Glomerular visceral epithelial cell (primary cell): ENCODE data around the gene SLC1A3.
A peak's percentile ranks its signal among the peaks of the same experiment; 100 is the strongest.
"Not testable (repeated sequence)": the region's sequence is repeated elsewhere in the genome, so short reads cannot be mapped to it uniquely, and the experiment has no call there.

Source experiments
- DNase-seq: peaks from one replicate; pipeline ENCODE4 v3.0.0-alpha.2; 2016; ENCODE audit errors: extremely low spot score

Gene SLC1A3

GRCh38 chr5:36606428-36607113 is at the start of gene SLC1A3:
Gene SLC1A3, plus strand, starts transcription at chr5:36606606. Its CDS starts 1,818 bp downstream, at chr5:36608424.
- peak; percentile 79 for DNase-seq

- DNase-seq, result no peak
These were observed 47.8 kb upstream of the SLC1A3 start for GRCh38 chr5:36558641-36559040.

GRCh38 chr5:36561601-36562000 is 44.8 kb upstream of the SLC1A3 start:
- no peak for DNase-seq

DNA sequence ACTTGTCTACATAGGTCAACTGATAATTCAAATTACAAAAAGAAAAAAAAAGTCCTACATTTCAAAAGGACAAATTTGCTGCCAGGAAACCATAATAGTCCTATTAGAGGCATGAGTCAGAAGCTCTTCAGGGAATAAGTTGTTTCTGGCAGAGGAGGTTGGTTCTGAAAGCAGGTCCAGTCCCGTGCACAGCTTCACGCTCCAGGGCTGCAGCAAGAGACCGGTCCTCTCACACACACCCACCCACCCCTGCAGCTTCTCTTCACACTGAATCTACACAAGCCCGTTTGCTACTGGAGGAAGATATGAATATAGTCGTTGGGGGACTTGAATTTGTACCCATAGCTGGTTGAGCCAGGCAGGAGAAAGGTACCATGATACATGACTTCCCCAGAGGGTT is 36.9 kb upstream of the SLC1A3 start:
- DNase-seq, result peak; percentile 46

DNA sequence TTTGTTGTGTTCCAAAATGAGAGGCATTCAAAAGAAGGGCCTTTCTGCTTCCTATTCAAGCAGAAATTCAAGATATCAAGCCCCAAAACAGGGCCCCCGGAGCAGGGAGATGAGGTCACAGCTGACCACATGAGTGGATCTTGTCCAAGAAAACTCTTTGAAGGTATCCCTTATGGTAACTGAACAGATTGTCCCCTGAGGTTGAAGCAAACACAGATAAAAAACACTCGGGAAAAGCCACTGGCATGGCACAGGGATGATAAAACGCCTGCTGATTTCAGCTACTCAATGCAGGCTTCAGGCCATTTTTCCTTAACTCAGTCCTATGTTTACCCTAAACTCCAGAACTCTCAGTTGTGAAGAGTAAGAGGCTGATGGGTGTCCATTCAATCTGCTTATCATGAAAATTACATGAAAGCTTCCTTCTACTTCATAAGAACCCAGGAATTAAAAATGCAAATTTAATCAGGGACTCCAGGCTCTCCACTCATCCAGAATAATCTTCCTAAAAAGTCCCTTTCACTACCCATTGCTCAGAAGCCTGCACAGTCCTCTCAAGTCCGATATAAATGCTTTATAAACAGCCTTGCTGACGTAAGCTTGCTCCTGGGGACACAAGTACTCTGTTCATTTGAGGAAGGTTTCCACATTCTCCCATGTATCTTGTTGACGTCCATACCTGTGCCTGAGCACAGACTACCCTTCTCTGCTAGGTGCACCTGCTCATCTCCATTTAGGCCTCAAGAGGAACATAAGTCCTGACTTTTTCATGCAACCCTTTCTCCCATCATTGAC is 35.9 kb upstream of the SLC1A3 start:
- peak; percentile 68 for DNase-seq

DNA sequence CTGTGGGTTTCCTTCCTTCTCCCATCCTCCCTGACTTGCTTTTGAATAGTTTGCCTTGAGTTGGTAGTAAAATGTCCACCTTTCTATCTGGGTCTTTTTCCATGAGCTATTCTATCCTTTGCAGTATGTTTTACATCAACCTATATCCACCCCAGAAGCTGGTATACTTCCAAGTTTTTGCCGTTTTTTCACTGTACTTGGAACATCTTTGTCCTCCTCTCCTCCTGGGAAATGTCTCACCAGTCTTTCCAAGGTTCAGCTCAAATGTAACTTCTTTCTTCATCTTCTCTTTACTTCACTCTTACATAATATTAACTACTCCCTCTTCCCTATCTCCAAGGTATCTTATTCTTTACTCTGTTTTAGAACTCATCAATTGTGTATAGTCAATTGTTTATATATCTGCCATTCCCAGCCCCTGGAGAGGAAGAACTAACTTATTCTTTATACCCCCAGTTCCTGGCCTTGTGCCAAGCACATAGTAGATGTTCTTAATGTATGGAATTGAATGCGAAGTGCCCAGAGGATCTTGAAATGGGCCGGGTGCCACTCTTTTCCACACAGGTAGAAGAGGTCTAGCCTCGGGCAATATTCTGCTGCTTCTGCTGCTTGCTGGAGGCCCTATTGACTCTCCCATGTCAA is 34.9 kb upstream of the SLC1A3 start:
- no peak for DNase-seq

DNA sequence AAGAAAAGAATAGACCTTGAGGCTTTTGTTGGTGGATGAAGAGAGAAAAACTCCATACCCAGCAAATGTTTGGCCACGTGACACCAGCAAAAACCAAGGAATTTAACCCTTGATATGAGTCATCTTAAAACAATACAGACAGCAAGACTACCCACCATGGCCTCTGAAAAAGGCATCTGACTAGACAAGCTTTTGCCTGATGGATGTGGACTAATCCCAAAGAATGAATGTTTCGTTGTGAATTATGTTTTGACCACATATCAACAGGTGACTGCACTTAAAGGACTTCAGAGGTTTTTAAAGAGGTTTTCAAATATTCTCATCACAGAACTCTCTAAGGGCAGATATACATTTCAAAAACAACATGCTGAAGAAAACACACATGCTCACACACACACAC is 33.0 kb upstream of the SLC1A3 start:
- DNase-seq, result peak; percentile 86

- DNase-seq, result peak; percentile 65
These were observed 31.0 kb upstream of the SLC1A3 start for GRCh38 chr5:36575361-36575781.

- no peak for DNase-seq
These were observed 29.7 kb upstream of the SLC1A3 start for GRCh38 chr5:36576721-36577120.

DNA sequence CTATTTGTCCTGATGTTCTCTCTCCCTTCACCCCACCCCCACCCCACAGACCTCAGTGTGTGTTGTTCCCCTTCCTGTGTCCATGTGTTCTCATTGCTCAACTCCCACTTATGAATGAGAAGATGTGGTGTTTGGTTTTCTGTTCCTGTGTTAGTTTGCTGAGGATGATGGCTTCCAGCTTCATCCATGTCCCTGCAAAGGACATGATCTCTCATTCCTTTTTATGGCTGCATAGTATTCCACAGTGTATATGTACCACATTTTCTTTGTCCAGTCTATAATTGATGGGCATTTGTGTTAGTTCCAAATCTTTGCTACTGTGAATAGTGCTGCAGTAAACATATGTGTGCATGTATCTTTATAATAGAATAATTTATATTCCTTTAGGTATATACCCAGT is 26.5 kb upstream of the SLC1A3 start:
- DNase-seq, result not testable (repeated sequence)

GRCh38 chr5:36581070-36581469 is 25.3 kb upstream of the SLC1A3 start:
- no peak for DNase-seq

DNA sequence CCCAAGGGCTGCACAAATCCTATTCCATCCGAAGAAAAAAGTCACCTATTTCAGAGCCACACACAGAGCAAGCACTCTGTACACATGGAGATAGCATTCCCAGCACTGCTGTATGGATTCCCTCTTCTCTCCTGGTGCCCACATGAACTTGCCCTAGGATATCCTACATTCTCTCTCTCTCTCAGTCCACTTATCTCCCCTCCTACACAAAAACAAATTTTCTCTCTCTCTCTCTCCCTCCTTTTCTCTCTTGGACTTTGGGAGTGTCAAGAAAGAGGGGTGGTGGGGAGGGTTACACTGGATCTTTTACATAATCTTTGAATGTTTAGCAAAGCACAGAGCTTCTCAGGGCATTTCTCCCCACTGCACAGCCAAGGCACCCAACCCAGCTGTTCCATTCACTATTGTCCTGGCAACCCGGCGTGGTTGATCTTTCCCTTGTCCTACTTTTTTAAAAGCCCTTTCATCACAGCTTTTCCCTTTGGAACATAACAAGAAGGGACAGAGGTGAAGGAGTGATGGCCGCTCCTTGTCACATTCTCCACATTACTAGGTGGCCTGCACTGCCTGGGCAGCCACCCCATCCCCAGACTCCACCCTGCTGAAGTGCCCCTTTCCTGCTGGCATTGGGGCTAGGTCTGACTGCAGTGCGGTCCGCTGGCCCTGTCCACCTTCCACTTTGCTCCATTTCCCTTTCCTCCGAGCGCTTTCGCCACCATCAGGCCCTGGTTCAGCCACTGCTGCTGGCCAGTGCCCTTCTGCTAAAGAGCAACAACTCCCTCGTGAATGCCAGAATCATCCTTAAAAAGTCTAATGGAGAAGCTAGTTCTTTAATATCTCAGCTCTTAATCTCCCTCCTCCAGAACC is 22.2 kb upstream of the SLC1A3 start:
- no peak for DNase-seq

DNA sequence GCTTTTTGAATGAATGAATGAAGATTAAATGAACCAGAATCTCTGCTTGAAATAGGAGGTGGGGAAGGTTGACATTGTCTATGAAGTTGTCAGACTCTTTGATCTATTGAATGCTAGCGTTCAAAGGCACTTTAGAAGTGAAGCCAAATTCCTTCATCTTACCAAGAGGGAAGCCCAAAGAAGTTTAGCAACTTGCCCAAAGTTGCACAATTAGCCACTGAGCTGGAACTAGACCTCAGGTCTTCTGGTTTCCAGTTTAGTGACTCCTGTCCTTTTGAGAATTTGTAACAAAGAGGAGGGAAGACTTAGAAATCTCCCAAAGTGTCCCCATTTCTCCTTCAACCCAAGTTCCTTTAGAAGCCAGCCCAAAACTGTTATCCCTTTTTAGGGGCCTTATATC is 20.7 kb upstream of the SLC1A3 start:
- no peak for DNase-seq

DNA sequence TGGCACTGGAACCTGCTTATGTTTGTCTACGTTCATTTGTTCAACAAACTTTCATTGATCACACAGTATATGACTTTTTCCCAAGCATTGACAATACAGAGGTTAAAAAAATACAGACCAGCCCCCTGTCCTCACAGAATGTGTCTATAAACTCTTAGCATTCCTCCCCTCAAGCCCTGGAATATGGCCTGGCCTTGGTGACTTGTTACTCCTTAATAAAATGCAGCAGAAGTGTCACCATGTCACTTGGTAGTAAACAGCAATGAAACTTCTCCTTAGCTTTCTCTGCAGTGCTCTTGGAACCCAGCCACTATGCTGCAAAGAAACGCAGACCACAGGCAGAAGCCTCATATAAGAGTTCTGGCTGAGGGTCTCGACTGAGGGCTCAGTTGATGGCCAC is 19.1 kb upstream of the SLC1A3 start:
- DNase-seq, result no peak

DNA sequence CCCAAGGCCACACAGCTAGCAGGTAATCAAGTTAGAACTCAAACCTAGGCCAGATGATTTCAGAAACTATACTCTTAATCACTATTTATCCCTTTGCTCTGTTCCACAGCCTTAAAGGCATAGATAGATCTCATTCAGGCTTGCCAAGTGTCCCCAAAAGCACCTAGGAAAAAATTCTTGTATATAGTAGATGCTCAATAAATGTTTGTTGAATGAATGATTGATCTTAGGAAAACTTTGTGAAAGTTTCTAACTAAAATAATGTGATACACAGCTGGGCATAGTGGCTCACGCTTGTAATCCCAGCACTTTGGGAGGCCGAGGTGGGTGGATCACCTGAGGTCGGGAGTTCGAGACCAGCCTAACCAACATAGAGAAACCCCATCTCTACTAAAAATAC is 16.7 kb upstream of the SLC1A3 start:
- DNase-seq, result not testable (repeated sequence)

DNA sequence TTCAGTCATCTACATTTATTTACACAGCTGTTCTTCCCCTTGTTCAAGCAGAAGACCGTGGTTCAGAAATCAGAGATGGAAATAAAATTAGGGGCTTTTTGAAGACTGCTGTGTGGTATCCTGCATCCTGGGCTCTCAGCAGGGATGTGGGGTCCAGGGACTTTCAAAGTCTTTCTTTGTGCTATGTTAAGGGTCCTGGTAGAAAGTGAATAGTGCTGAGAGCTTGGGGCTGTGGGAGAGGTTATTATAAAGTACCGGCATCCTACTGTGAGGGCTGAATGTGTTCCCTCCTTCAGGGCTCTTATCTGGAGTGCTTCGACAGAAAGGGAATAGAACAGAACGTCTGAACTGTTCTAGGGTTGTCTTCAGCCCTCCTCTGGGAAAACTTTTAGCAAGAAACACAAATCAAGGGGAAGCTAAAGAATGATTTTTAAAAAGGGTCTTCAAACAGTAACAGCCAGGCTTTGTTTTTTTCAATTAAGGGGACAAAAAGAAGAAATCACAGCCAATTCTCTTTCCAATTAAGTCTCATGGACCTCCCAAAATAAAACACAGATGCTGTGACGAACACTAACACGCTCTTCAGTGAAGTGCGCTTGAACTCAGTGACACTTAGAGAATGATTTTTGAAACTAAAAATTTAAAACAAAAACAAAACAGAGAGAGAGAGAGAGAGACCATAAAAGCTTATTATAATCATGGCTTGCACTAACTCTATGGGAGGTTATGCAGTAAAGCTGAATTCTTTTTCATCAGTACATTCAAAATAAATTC is 15.7 kb upstream of the SLC1A3 start:
- DNase-seq, result no peak

GRCh38 chr5:36593867-36594266 is 12.5 kb upstream of the SLC1A3 start:
- no peak for DNase-seq

DNA sequence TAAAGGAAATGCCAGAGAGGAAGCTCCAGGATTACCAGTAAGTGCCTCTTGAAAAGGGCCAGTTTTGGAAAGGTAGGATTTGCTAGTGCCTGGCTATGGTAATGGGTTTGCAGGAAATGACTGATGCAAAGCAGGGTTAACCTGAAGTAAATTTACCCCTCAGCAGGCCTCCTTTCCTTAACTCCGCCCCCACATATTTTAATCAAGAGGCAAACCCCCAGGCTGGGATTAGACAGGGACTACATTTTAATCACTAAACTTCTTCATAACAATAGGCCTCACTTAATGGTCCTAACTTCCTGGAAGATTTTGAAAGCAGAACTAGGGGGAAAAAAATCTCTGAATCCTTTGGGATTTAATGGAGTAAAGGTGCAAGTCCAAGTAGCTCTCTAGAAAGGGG is 10.2 kb upstream of the SLC1A3 start:
- no peak for DNase-seq

DNA sequence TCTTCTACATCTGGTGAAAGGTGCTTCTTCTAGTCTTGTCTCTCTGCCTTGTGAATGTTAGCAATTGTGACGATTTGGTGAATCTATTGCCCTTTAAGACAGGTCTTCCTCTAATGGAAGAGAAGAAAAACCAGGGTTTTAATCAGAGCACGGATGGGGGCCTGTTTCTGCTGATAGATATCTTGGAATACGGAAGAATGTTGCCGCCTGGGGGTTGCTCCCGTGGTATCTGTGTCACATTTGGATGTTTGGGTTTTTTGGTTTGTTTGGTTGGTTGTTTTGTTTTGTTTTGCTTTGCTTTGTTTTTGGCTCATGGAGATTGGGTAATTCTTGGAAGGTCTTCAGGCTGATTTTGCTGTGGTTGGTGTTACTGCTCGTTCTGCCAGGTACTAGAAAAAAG is 9.7 kb upstream of the SLC1A3 start:
- DNase-seq, result no peak

- DNase-seq, result no peak
These were observed 8.4 kb upstream of the SLC1A3 start for GRCh38 chr5:36598045-36598444.
